HepG2 (cell line): Measurements from ENCODE around the gene ZNF625. TPM values are rescaled to one million over a fixed set of nuclear protein-coding genes. Genes with fewer than 3 reads are reported as not detected.

Experiments used
- GABPA ChIP-seq, 2 experiments: IDR thresholded peaks; 2 replicates each; pipeline ENCODE4 v1.6.1; 2011 to 2016; ENCODE audit warnings: low read depth in 2 of 2, low read length in 1 of 2, missing biosample characterization in 1 of 2, missing genetic modification characterization in 1 of 2
- HMGXB3 ChIP-seq: sonication (generic); formaldehyde crosslinking; IDR thresholded peaks from 2 replicates; pipeline ENCODE4 v1.4.0; 2020; ENCODE audit warnings: missing genetic modification reagents, borderline replicate concordance
- MNT ChIP-seq: fragments of 450-650 bp; IDR thresholded peaks from 2 replicates; pipeline ENCODE4 v1.6.1; 2016
- PLSCR1 ChIP-seq: sonication (generic); formaldehyde crosslinking; IDR thresholded peaks from 2 replicates; pipeline ENCODE4 v1.5.0; 2020; ENCODE audit warnings: missing genetic modification reagents, mild to moderate bottlenecking, borderline replicate concordance
- RBM39 ChIP-seq: fragments of 200-400 bp; formaldehyde crosslinking; IDR thresholded peaks from one replicate; pipeline ENCODE4 v1.6.1; 2018; ENCODE audit warnings: antibody characterized with exemption, mild to moderate bottlenecking, low read depth, low read length; ENCODE audit not compliant: poor library complexity, severe bottlenecking
- RFXAP ChIP-seq: sonication (generic); formaldehyde crosslinking; IDR thresholded peaks from 2 replicates; pipeline ENCODE4 v1.4.0; 2020; ENCODE audit warnings: missing genetic modification reagents, borderline replicate concordance
- TRAFD1 ChIP-seq: sonication (generic); formaldehyde crosslinking; IDR thresholded peaks from 2 replicates; pipeline ENCODE4 v1.5.1; 2020; ENCODE audit warnings: missing genetic modification reagents, mild to moderate bottlenecking, borderline replicate concordance
- TRIM22 ChIP-seq: fragments of 450-650 bp; IDR thresholded peaks from 2 replicates; pipeline ENCODE4 v1.6.1; 2017
- ZNF18 ChIP-seq: sonication (generic); formaldehyde crosslinking; IDR thresholded peaks from 2 replicates; pipeline ENCODE4 v1.8.0; 2022; ENCODE audit warnings: mild to moderate bottlenecking, missing genetic modification reagents; ENCODE audit not compliant: insufficient replicate concordance
- ZNF350 ChIP-seq: sonication (generic); formaldehyde crosslinking; IDR thresholded peaks from 2 replicates; pipeline ENCODE4 v1.4.0; 2020; ENCODE audit warnings: mild to moderate bottlenecking, low read depth, missing genetic modification reagents, borderline replicate concordance
- ZNF704 ChIP-seq: sonication (generic); formaldehyde crosslinking; IDR thresholded peaks from 2 replicates; pipeline ENCODE4 v1.8.1; 2023; ENCODE audit warnings: mild to moderate bottlenecking, inconsistent platforms, moderate library complexity, missing genetic modification reagents, borderline replicate concordance
- ZNF776 ChIP-seq: sonication (generic); formaldehyde crosslinking; IDR thresholded peaks from 2 replicates; pipeline ENCODE4 v1.4.0; 2020; ENCODE audit warnings: mild to moderate bottlenecking, missing genetic modification reagents
- ZNF792 ChIP-seq: IDR thresholded peaks from 2 replicates; pipeline ENCODE4 v1.6.1; 2016
- polyA plus RNA-seq, 8 experiments: library from polyadenylated mRNA; depleted of rRNA in 3 of 8; stranded (reverse) in 7 of 8; unstranded in 1 of 8; fragments of >200 nt; fragmentation: Illumina TruSeq in 4 of 8; extraction: Trizol in 4 of 8; gene quantifications; 2 replicates each; pipeline versions ENCODE4 v1.2.1 to v1.2.3, GENCODE V29; 2011 to 2016; ENCODE audit warnings: low read depth in 4 of 8, missing spikeins in 1 of 8, mixed read lengths in 1 of 8; ENCODE audit not compliant: insufficient read depth in 1 of 8
- total RNA-seq, 5 experiments: library from RNA; depleted of rRNA; stranded (reverse); fragments of >200 nt; fragmentation: Illumina TruSeq; extraction: Trizol; gene quantifications; 2 replicates each; pipeline ENCODE4 v1.2.3, GENCODE V29; 2016; ENCODE audit warnings: low read depth in 1 of 5

Gene ZNF625
- total and polyA plus RNA-seq, 2 of the 13 experiments (the other 11 are each of a cell fraction or from before 2014, with no cell fraction given): 1.7 to 12.2 TPM

- TF ChIP-seq GABPA (IDR thresholded peaks at IDR 0.05; ENCODE audit: low read depth, low read length): 0 out of 2 replicates have a peak, but pooled peaks have one; percentile 20
- peak; percentile 66 for TF ChIP-seq GABPA (CRISPR knock-in tag; IDR thresholded peaks at IDR 0.05; ENCODE audit: low read depth)
- peak; percentile 56; the same call in 1 of the 2 replicates for TF ChIP-seq ZNF350 (CRISPR knock-in tag)
- peak; percentile 11; the same call in 1 of the 2 replicates for TF ChIP-seq ZNF792
- TF ChIP-seq RBM39: peak; percentile 22
- TF ChIP-seq TRIM22: no peak
- TF ChIP-seq ZNF776 (CRISPR knock-in tag): no peak
- no peak for TF ChIP-seq MNT
- 0 out of 2 replicates have a peak, but pooled peaks have one; percentile 21 for TF ChIP-seq ZNF704 (CRISPR knock-in tag)
- TF ChIP-seq PLSCR1 (CRISPR knock-in tag): no peak
- TF ChIP-seq ZNF18 (CRISPR knock-in tag): peak; percentile 67
- TF ChIP-seq RFXAP (CRISPR knock-in tag): peak; percentile 93
- no peak for TF ChIP-seq TRAFD1 (CRISPR knock-in tag)
- TF ChIP-seq HMGXB3 (CRISPR knock-in tag): 0 out of 2 replicates have a peak, but pooled peaks have one; percentile 11
These were observed 16.5 kb downstream of the ZNF625 start, which contains the start of gene ZNF20 (continued) for GRCh38 chr19:12139885-12140544.
